ENCODE data around the gene TRIM46. TPM values are rescaled to one million over a fixed set of nuclear protein-coding genes. Genes with fewer than 3 reads are reported as not detected.
A peak's percentile ranks its signal among the peaks of the same experiment; 100 is the strongest.
"Not testable (repeated sequence)": the region's sequence is repeated elsewhere in the genome, so short reads cannot be mapped to it uniquely, and the experiment has no call there.

The TRIM46 gene
- total RNA-seq, 1 donor = 0.52 TPM

- H3K4me3 ChIP-seq (ENCODE audit: low read length); H3K9me3 ChIP-seq (ENCODE audit: low read depth, low read length); H3K27me3 ChIP-seq (ENCODE audit: insufficient read depth, low read length): not testable (repeated sequence)
- H3K4me1 ChIP-seq (ENCODE audit: insufficient read depth, low read length) = peaks cover 44% of the 10 kb centered on the region
These were observed 41.1 kb downstream of the TRIM46 start for GRCh38 chr1:155214702-155215101.

DNA sequence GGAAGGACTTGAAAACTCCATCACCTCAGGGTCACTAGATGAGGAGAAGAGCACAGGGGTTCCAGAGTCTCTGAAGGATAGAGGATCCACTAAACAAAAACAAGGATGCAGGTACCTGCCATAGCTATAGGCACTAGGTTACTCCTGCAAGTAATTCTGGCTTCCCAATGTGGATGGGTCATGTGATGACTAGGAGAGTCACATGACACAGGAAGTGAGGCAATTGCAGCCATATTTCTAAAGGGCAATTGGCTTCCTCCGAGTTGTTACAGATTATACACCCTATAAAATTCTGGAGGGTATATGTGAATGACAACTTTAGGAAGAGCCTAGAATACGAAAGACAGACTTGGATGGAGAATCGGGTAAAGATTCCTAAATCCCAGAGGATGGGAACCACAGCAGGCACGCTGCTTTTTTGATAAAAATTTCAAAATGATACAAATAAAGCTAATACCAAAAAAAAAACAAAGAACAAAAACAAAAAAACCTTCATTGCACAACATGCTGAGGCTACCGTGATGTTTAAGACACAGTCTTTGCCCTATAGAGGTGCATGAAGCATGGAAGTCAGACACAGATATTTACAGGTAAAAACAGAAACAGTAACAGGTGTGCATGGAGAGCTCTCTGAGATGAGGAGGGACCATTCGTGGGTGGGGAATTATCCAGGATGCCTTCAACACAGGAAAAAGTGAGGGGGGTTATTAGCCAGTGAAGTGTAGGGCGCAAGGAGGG is 45.4 kb downstream of the TRIM46 start:
- peaks cover 61% of the 10 kb centered on the region for H3K4me1 ChIP-seq (ENCODE audit: insufficient read depth, low read length)
- H3K27me3 ChIP-seq (ENCODE audit: insufficient read depth, low read length) = no peaks in the 10 kb centered on the region
- no peaks in the 10 kb centered on the region for H3K9me3 ChIP-seq (ENCODE audit: low read depth, low read length)
- no peak overlapping the region for H3K4me3 ChIP-seq (ENCODE audit: low read length)

DNA sequence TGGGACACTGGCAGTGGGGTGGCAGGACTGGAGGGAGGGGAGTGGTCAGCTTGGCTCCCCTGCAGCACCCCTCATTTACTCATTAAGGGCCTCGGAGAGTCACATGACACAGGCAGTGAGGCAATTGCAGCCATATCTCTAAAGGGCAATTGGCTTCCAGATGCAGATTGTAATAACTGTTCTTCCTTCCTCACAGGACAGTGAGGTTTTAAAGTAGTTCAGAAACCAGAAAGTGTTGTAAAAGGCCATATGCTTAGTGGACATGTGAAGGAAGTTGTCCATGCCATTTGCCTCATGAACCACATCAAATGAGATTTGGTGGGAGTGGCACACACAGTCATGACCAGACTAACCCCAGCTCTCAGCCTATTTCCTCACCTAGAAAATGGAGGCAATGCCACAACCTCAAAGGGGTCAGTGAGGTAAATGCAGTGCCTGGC is 46.0 kb downstream of the TRIM46 start:
- Histone ChIP-seq H3K9me3 (ENCODE audit: low read depth, low read length) (no peaks in the 10 kb centered on the region), H3K4me1 (ENCODE audit: insufficient read depth, low read length) (peaks cover 67% of the 10 kb centered on the region), H3K4me3 (ENCODE audit: low read length) (no peak overlapping the region), H3K27me3 (ENCODE audit: insufficient read depth, low read length) (no peaks in the 10 kb centered on the region)

GRCh38 chr1:155220211-155220965 is 46.7 kb downstream of the TRIM46 start:
- H3K27me3 ChIP-seq (ENCODE audit: insufficient read depth, low read length); H3K4me3 ChIP-seq (ENCODE audit: low read length); H3K9me3 ChIP-seq (ENCODE audit: low read depth, low read length): not testable (repeated sequence)
- peaks cover 69% of the 10 kb centered on the region for H3K4me1 ChIP-seq (ENCODE audit: insufficient read depth, low read length)

DNA sequence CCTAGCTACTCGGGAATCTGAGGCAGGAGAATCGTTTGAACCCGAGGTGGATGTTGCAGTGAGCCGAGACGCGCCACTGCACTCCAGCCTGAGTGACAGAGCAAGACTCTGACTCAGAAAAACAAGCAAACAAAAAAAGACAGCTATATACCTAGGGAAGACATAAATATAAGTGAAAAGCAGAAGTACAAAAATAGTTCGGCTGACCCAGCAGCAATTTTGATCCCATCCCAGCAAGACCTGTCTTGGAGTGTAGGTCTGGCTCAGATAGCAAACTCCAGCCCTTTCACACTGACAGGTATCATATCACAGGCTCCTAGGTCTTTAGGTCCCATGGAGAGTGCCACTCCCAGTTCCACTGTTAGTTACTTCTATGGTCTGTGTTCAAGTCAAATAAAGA is 49.4 kb downstream of the TRIM46 start:
- H3K9me3 ChIP-seq (ENCODE audit: low read depth, low read length) = no peaks in the 10 kb centered on the region
- H3K27me3 ChIP-seq (ENCODE audit: insufficient read depth, low read length) = no peaks in the 10 kb centered on the region
- H3K4me3 ChIP-seq (ENCODE audit: low read length) = no peak overlapping the region
- H3K4me1 ChIP-seq (ENCODE audit: insufficient read depth, low read length) = peaks cover 87% of the 10 kb centered on the region

DNA sequence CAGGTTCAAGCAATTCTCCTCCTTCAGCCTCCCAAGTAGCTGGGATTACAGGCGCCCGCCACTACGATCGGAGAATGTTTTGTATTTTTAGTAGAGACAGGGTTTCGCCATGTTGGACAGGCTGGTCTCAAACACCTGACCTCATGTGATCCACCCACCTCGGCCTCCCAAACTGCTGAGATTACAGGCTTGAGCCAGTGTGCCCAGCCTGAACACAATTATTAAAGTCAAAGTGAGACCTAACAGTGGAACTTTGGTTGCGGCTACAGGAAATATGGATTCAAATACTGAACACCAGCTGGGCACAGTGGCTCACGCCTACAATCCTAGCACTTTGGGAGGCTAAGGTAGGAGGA is 51.7 kb downstream of the TRIM46 start:
- H3K4me3 ChIP-seq (ENCODE audit: low read length); H3K9me3 ChIP-seq (ENCODE audit: low read depth, low read length); H3K27me3 ChIP-seq (ENCODE audit: insufficient read depth, low read length): not testable (repeated sequence)
- peaks cover 73% of the 10 kb centered on the region for H3K4me1 ChIP-seq (ENCODE audit: insufficient read depth, low read length)

DNA sequence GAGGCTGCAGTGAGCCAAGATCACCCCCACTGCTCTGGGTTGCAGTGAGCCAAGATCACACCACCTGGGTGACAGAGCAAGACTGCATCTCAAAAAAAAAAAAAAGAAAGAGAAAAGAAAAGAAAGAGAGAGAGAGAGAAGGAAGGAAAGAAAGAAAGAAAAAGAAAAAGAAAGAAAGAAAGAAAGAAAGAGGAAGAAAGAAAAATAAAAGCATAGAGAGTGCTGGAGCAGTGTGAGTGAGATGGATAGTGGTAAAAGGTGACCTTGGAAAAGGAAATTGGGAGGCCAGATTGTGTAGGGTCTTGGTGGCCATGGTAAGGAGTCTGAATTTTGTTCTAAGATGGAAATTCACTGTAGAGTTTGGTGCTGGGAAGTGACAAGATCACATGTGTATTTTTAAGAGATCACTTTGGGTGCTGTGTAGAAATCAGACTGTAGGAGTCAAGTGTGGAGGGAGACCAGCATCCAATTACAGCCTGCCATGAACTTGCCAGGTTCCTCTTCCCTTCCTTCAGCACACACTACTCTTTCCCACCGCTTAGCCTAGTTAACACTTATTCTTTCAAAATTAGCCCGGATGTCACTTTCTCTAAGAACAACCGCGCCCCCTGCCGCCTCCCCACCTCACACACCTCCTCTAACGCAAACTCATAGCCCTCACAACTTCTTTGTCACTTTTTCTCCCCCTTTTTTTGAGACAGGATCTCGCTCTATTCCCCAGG is 52.7 kb downstream of the TRIM46 start:
- peak overlapping the region; percentile 51 for H3K4me3 ChIP-seq (ENCODE audit: low read length)
- no peaks in the 10 kb centered on the region for H3K9me3 ChIP-seq (ENCODE audit: low read depth, low read length)
- no peaks in the 10 kb centered on the region for H3K27me3 ChIP-seq (ENCODE audit: insufficient read depth, low read length)
- peaks cover 64% of the 10 kb centered on the region for H3K4me1 ChIP-seq (ENCODE audit: insufficient read depth, low read length)

DNA sequence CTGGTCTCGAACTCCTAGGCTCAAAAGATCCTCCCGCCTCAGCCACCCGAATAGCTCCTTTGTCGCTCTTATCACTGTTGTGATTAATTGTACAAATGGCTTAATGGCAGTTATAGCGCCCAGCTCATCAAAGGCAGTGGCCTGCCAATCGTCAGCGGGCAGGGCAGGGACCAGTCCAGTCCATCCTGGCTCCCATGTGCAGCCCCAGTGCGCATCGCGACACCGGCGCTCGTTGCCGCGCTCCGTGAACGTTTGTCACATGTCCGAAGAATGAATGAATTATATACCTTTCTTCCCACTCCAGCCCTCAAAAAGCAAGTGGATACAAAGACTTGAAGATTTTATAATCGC is 53.2 kb downstream of the TRIM46 start:
- H3K27me3 ChIP-seq (ENCODE audit: insufficient read depth, low read length) = no peaks in the 10 kb centered on the region
- peaks cover 60% of the 10 kb centered on the region for H3K4me1 ChIP-seq (ENCODE audit: insufficient read depth, low read length)
- no peaks in the 10 kb centered on the region for H3K9me3 ChIP-seq (ENCODE audit: low read depth, low read length)
- H3K4me3 ChIP-seq (ENCODE audit: low read length) = peak overlapping the region; percentile 51

- Histone ChIP-seq H3K9me3 (ENCODE audit: low read depth, low read length) (no peaks in the 10 kb centered on the region), H3K4me1 (ENCODE audit: insufficient read depth, low read length) (peaks cover 54% of the 10 kb centered on the region), H3K4me3 (ENCODE audit: low read length) (peak overlapping the region; percentile 51), H3K27me3 (ENCODE audit: insufficient read depth, low read length) (no peaks in the 10 kb centered on the region)
These were observed 53.8 kb downstream of the TRIM46 start for GRCh38 chr1:155227261-155228095.

DNA sequence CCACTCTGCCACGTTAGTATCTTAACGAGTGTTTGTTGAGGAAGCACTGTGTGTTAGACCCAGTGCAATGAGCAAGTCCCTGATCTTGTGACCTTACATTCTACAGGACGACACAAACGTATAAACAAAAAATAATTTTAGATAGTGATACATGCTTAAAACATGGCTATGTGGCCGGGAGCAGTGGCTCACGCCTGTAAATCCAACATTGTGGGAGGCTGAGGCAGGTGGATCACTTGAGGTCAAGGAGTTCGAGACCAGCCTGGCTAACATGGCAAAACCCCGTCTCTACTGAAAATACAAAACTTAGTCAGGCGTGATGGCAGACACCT is 54.4 kb downstream of the TRIM46 start:
- no peaks in the 10 kb centered on the region for H3K27me3 ChIP-seq (ENCODE audit: insufficient read depth, low read length)
- H3K4me3 ChIP-seq (ENCODE audit: low read length) = peak overlapping the region; percentile 51
- H3K9me3 ChIP-seq (ENCODE audit: low read depth, low read length) = no peaks in the 10 kb centered on the region
- H3K4me1 ChIP-seq (ENCODE audit: insufficient read depth, low read length) = peaks cover 48% of the 10 kb centered on the region

GRCh38 chr1:155231302-155231701 is 57.7 kb downstream of the TRIM46 start:
- H3K4me1 ChIP-seq (ENCODE audit: insufficient read depth, low read length) = peaks cover 25% of the 10 kb centered on the region
- not testable (repeated sequence) for H3K9me3 ChIP-seq (ENCODE audit: low read depth, low read length); H3K27me3 ChIP-seq (ENCODE audit: insufficient read depth, low read length); H3K4me3 ChIP-seq (ENCODE audit: low read length)

- H3K4me1 ChIP-seq (ENCODE audit: insufficient read depth, low read length) = peaks cover 25% of the 10 kb centered on the region
- H3K9me3 ChIP-seq (ENCODE audit: low read depth, low read length); H3K27me3 ChIP-seq (ENCODE audit: insufficient read depth, low read length); H3K4me3 ChIP-seq (ENCODE audit: low read length): not testable (repeated sequence)
These were observed 58.6 kb downstream of the TRIM46 start for GRCh38 chr1:155232001-155232978.

GRCh38 chr1:155233502-155233901 is 59.9 kb downstream of the TRIM46 start:
- not testable (repeated sequence) for H3K27me3 ChIP-seq (ENCODE audit: insufficient read depth, low read length); H3K4me3 ChIP-seq (ENCODE audit: low read length); H3K9me3 ChIP-seq (ENCODE audit: low read depth, low read length)
- H3K4me1 ChIP-seq (ENCODE audit: insufficient read depth, low read length) = peaks cover 16% of the 10 kb centered on the region

Data from mononuclear cell (primary cell).